Measurements from ENCODE around the gene DPEP2.

DNA sequence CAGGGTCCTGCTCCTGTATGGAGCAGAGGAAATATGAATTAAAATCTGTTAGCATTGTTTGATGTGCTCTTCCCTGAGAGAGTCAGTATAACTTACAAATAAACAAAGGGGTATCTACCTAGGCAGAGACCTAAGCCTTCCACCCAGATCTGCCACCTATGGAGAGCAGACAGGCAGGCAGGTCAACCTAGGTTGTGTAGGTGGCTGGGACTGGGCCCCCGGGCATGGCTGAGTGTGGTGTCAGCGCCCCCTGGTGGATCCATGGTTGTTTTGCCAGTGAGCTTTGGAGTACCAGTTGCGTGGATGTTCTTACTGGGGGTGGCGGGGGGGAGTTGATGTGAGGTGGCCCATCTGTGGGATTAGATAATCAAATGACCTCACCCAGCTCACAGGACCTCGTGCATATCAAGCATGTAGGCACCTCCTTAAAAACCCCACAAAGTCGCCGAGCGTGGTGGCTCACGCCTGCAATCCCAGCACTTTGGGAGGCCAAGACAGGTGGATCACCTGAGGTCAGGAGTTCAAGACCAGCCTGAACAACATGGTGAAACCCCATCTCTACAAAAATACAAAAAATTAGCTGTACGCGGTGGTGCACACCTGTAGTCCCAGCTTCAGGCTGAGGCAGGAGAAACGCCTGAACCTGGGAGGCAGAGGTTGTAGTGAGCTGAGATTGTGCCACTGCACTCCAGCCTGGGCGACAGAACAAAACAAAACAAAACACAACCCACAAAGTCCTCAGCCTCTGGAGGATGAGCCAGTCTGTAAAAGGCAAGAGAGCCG is 41.4 kb upstream of the DPEP2 start:
- TF ChIP-seq POLR2A (IDR thresholded peaks at IDR 0.05; ENCODE audit: borderline replicate concordance, extremely low read depth, insufficient read depth, insufficient read length) (no peak), YY1 (IDR thresholded peaks at IDR 0.05; ENCODE audit: extremely low read depth, insufficient replicate concordance, low read depth, low read length) (no peak), RAD21 (IDR thresholded peaks at IDR 0.05; ENCODE audit: low read depth) (peak; percentile 95), ZNF274 (IDR thresholded peaks at IDR 0.05; ENCODE audit: low read depth, low read length) (no peak)
- TF ChIP-seq, protein P1, sequence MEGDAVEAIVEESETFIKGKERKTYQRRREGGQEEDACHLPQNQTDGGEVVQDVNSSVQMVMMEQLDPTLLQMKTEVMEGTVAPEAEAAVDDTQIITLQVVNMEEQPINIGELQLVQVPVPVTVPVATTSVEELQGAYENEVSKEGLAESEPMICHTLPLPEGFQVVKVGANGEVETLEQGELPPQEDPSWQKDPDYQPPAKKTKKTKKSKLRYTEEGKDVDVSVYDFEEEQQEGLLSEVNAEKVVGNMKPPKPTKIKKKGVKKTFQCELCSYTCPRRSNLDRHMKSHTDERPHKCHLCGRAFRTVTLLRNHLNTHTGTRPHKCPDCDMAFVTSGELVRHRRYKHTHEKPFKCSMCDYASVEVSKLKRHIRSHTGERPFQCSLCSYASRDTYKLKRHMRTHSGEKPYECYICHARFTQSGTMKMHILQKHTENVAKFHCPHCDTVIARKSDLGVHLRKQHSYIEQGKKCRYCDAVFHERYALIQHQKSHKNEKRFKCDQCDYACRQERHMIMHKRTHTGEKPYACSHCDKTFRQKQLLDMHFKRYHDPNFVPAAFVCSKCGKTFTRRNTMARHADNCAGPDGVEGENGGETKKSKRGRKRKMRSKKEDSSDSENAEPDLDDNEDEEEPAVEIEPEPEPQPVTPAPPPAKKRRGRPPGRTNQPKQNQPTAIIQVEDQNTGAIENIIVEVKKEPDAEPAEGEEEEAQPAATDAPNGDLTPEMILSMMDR (IDR thresholded peaks at IDR 0.05 in 2 of 3, conservative IDR thresholded peaks at IDR 0.05 in 1 of 3; ENCODE audit: borderline replicate concordance in 1 of 3, insufficient read depth in 1 of 3, low read depth in 2 of 3, low read length in 2 of 3) = peak; percentile 90 to 96 (median 93)
- TF ChIP-seq, protein P2, sequence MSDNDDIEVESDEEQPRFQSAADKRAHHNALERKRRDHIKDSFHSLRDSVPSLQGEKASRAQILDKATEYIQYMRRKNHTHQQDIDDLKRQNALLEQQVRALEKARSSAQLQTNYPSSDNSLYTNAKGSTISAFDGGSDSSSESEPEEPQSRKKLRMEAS (IDR thresholded peaks at IDR 0.05) = no peak
